ENCODE measurements around the gene CBX2. TPM values are rescaled to one million over a fixed set of nuclear protein-coding genes. Genes with fewer than 3 reads are reported as not detected.
A peak's percentile ranks its signal among the peaks of the same experiment; 100 is the strongest.

CBX2 gene
- total and polyA plus RNA-seq, 2 of the 4 experiments (the other 2 are of a cell fraction), result 2.0 to 3.2 TPM

DNA sequence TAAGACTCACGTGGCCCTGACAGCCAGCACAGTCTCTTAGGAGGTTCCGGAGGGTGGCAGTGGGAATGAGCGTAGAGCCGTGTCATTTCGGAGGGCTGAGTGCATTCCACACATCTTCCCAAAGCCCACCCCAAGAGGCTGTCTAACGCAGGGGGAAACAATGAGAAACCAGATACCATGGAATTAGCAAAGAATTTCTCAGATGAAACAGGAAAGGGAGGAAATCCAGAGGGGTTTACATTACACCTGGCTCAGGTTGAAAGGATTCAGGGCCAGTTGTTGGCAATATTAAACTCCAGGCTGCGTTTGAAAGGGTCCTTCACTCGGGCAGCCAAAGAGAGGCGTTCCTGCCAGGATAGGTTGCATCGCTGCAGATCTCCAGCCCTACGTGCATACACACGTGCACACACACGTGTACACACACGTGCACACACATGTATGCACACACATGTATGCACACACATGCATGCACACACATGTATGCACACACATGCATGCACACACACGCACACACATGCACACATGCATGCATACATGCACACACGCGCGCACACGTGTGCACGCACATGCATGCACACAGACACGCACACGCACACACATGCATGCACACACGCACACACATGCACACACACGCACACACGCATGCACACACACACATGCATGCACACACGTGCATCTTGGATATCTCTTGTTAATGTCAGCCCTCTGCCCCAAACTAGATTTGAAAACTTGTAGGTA is 49.1 kb downstream of the CBX2 start:
- Histone ChIP-seq H4K8ac (ENCODE audit: low read depth in 2 of 2, low read length in 2 of 2) (peak overlapping the region; percentile 17 to 83; a peak in 2 of 4 replicates), H2AFZ (replicated peaks; ENCODE audit: low read length, poor library complexity) (peak overlapping the region; percentile 81), H3K9me1 (ENCODE audit: insufficient read depth, low read length) (peaks cover 20% of the 10 kb centered on the region), H3K36me3 (ENCODE audit: control insufficient read depth, insufficient read depth, low read length) (no peaks in the 10 kb centered on the region), H3K23ac (ENCODE audit: low read depth, low read length) (no peak overlapping the region), H4K20me1 (ENCODE audit: insufficient read depth, low read length) (peaks cover 6% of the 10 kb centered on the region; the same call in 1 of the 2 replicates), H3K4ac (ENCODE audit: low read depth, low read length) (peak overlapping the region; percentile 24; the same call in 1 of the 2 replicates), H3K27me3 (ENCODE audit: control insufficient read depth, insufficient read depth, low read length) (no peaks in the 10 kb centered on the region; the same call in 1 of the 2 replicates), H3K9ac (ENCODE audit: low read depth, low read length) (no peak overlapping the region), H2AK9ac (replicated peaks; ENCODE audit: low read depth, low read length, poor library complexity) (no peak overlapping the region), H4K91ac (ENCODE audit: insufficient read depth, low read depth, low read length) (no peak overlapping the region), H2AK5ac (ENCODE audit: low read depth, low read length) (peak overlapping the region; percentile 69; the same call in 1 of the 2 replicates), H3K9me3 (ENCODE audit: control insufficient read depth, insufficient read depth, low read length) (no peaks in the 10 kb centered on the region), H4K5ac (ENCODE audit: low read depth, low read length) (no peak overlapping the region), H3K4me1 (ENCODE audit: control insufficient read depth, insufficient read depth, low read length) (peaks cover 7% of the 10 kb centered on the region), H3K4me2 (ENCODE audit: low read depth, low read length) (no peak overlapping the region), H2BK120ac (ENCODE audit: low read depth, low read length) (0 out of 2 replicates have a peak overlapping the region, but pooled peaks have one; percentile 44), H2BK15ac (ENCODE audit: low read depth, low read length) (no peak overlapping the region; the same call in 2 of the 3 replicates), H3K27ac (ENCODE audit: insufficient read depth, low read length) (no peak overlapping the region), H2BK20ac (ENCODE audit: low read depth, low read length) (no peak overlapping the region), H3K79me1 (ENCODE audit: low read depth in 1 of 2, low read length in 2 of 2) (peaks cover 0 to 8% of the 10 kb centered on the region in 2 experiments; a peak in 1 of 4 replicates), H3K18ac (ENCODE audit: low read depth, low read length) (no peak overlapping the region), H3K4me3 (ENCODE audit: insufficient read depth, low read depth, low read length) (no peak overlapping the region), H2BK5ac (ENCODE audit: low read depth, low read length, poor library complexity, severe bottlenecking) (no peak overlapping the region), H3K14ac (replicated peaks; ENCODE audit: low read depth, low read length) (peak overlapping the region; percentile 89; the same call in 1 of the 2 replicates), H3K56ac (ENCODE audit: extremely low read depth, insufficient read depth, low read length) (no peak overlapping the region)
- dilution Hi-C loops (cut with HindIII; ENCODE audit: low sequenced_read_pairs, unreplicated experiment) (no loop called here), in situ Hi-C loops (cut with MboI; ENCODE audit: low sequenced_read_pairs) (no loop called here), intact Hi-C loops (cut with micrococcal nuclease) (no loop called here)
- DNase-seq (no peak), ATAC-seq (ENCODE audit: low read depth) (no peak)
- TF ChIP-seq, protein P1, sequence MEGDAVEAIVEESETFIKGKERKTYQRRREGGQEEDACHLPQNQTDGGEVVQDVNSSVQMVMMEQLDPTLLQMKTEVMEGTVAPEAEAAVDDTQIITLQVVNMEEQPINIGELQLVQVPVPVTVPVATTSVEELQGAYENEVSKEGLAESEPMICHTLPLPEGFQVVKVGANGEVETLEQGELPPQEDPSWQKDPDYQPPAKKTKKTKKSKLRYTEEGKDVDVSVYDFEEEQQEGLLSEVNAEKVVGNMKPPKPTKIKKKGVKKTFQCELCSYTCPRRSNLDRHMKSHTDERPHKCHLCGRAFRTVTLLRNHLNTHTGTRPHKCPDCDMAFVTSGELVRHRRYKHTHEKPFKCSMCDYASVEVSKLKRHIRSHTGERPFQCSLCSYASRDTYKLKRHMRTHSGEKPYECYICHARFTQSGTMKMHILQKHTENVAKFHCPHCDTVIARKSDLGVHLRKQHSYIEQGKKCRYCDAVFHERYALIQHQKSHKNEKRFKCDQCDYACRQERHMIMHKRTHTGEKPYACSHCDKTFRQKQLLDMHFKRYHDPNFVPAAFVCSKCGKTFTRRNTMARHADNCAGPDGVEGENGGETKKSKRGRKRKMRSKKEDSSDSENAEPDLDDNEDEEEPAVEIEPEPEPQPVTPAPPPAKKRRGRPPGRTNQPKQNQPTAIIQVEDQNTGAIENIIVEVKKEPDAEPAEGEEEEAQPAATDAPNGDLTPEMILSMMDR (conservative IDR thresholded peaks at IDR 0.05; ENCODE audit: low read depth, low read length), result no peak
- TF ChIP-seq SMC3 (IDR thresholded peaks at IDR 0.05; ENCODE audit: low read depth, low read length) (no peak), NFE2L2 (IDR thresholded peaks at IDR 0.05; ENCODE audit: low read depth, low read length) (no peak), RCOR1 (IDR thresholded peaks at IDR 0.05; ENCODE audit: insufficient replicate concordance, low read length) (no peak), RFX5 (IDR thresholded peaks at IDR 0.05; ENCODE audit: low read depth, low read length) (no peak), CHD1 (IDR thresholded peaks at IDR 0.05; ENCODE audit: low read depth, low read length) (no peak), USF2 (IDR thresholded peaks at IDR 0.05; ENCODE audit: low read depth, low read length) (no peak), MAFK (IDR thresholded peaks at IDR 0.05; ENCODE audit: low read depth, low read length) (no peak), RAD21 (IDR thresholded peaks at IDR 0.05; ENCODE audit: low read length) (no peak), MXI1 (IDR thresholded peaks at IDR 0.05; ENCODE audit: borderline replicate concordance, low read depth, low read length) (no peak), POLR2A (IDR thresholded peaks at IDR 0.05; ENCODE audit: low read depth, low read length) (no peak), CEBPB (IDR thresholded peaks at IDR 0.05; ENCODE audit: low read depth, low read length) (no peak), ELK1 (IDR thresholded peaks at IDR 0.05; ENCODE audit: borderline replicate concordance, low read depth, low read length) (no peak), FOS (IDR thresholded peaks at IDR 0.05; ENCODE audit: low read depth, low read length) (no peak)
- BruUV-seq (replicated peaks), result no TSS peak
- 100% methylated on average over 5 of the region's 26 CpGs; no CpG with 5 or more reads in 1 of the 2 experiments for WGBS, 2 experiments (ENCODE audit: extremely low coverage in 2 of 2, insufficient read length in 1 of 2)
- POLR2A ChIA-PET (ENCODE audit: unreplicated experiment), result no interaction called here
- CTCF ChIA-PET, result no interaction called here
